HG02870 (cell line): ENCODE data around the gene AUP1.

ENCODE experiments used
- ATAC-seq: cut with Tn5 transposase; IDR thresholded peaks from one replicate; pipeline ENCODE4 v1.9.1; 2021; ENCODE audit warnings: mild to moderate bottlenecking, moderate library complexity; ENCODE audit not compliant: unreplicated experiment

AUP1 gene

DNA sequence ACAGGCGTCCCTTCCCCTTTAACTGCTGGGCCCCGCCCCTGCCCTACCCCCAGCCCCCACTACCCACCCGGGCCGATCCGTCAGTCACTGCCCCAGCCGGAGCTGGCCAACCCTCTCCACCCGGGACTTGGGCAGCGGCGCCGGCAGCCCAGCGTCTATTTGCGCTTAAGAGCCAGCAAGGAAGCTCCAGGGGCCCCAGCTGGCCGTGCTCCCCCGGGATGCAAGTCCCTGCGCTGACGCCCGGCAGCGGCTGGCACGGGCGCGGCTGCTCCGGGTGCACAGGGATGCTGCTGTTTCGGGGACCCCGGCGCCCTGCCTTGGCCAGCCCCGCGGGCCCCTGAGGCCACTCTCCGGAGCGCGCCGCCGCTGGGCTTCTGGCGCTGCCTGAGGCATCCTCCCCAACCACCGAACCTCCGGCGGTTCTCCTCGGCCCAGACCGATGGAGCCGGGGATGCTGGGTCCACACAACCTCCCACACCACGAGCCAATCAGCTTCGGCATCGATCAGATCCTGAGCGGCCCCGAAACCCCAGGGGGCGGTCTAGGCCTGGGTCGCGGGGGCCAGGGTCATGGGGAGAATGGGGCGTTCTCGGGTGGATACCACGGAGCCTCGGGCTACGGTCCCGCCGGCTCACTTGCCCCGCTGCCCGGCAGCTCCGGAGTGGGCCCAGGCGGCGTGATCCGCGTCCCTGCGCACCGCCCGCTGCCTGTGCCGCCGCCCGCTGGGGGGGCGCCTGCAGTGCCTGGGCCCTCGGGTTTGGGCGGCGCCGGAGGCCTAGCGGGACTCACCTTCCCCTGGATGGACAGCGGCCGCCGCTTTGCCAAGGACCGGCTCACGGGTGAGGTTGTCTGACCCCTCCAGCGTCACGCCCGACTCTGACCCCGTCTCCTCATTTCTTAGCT is 14.9 kb downstream of the AUP1 start, which contains the start of gene TLX2:
Gene TLX2 (plus strand): TSS at position 83 of the 903 bp plus-strand sequence. CDS start 357 bp downstream, at position 440.
- ATAC-seq = no peak

DNA sequence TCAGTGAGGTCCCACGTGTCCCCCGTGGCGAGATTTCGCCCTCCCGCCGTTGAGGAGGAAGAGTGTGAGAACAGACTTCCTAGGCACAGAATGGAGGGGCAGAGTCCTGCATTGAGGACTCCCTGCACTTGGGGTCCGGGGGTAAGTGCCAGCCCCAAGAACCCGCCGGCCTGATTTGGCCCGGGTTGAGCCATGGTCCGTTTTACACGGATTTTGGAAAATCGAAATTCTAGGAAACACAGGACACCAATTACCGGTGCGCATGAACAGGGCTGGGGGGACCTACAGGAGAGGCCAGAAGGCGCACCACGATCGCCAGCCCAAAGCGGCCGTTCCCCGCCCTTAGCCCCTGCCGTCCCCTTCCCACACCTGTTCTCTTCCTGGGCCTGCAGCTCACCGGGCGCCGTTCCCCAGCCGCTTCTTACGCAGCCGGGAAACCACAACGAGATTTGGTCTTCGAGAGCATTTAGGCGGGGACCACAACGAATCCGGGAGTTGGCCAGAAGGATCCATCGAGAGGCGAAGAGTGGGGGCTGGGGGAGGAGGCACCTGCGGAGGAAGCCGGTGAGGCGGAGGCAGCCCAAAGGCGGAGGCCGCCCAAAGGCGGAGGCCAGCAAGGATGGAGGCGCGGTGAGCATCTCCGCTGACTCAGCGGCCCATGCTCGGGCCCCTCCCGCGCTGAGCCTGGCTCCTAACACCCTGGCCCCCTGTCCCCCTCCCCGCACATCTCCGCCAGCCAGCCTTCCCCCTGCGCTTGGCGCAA is 15.7 kb downstream of the AUP1 start:
- ATAC-seq = no peak

DNA sequence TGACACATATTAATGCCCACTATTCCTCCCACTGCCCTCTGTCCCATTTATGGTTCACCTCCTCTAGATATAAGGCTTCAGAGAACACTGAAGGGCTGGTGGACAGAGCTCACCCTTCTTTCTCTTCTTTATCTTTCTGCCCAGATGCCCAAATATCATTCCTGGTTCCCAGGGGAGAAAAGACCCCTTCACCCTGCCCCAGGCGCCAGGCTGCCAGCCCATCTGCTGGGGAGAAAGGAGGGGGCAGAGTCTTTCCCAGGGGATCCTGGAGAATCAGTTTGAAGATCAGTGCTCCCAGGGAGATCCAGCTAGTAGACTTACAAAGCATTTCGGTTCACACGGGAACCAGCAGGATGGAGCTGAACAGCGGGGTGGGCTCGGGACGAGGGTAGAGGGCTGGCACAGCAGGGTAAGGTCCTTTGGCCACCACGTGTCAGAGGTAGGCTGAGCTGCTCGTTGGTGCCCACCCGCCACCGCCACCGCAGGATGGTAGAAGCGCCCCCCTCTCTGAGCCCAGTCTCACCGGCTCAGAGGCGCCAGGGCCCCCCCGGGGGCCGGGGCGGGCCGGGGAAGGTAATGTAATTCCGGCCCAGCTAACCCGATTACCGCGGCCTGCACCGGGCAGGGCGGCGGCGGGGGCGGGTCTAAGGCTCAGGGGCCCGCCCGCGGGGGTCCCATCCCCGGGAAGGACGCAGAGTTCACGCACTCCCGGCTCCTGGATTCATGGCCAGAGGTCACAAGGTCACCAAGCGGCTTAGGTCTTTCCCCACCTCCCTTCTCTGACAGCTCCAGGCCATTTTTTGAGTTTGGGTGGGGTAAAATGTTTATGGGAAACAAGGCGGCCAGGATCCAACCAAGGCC is 16.5 kb downstream of the AUP1 start:
- ATAC-seq = no peak

DNA sequence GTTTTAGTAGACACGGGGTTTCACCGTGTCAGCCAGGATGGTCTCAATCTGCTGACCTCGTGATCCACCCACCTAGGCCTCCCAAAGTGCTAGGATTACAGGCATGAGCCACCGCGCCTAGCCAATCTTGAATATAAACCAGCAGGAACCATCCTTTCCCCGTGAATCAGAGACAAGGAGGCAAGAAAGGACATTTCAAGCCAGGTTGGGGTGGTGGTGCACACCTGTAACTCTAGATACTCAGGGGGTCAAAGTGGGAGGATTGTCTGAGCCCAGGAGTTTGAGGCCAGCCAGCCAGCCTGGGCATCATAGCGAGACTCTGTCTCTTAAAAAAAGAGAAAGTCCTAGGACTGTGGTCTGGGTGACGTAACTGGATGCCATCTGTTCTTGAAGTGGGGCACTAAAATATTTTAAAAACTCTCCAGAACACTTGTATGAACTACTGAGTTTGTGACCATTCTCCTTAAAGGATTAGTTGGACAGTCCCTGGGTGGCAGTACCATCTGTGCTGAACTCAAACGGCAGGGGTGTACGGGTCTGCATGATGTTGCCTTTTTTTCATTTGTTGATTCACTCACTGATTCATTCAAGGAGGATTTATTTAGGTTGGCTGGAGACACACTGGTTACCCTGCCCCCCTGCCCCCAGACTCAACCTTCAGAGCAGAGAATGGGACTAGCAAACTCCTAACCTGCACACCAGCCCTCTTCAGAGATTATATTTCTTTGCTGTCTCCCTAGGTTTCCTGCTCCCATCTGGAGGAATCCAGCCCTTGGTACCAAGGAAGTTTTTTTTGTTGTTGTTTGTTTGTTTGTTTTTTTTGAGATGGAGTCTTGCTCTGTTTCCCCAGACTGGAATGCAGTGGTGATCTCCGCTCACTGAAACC is 18.2 kb downstream of the AUP1 start:
- no peak for ATAC-seq

DNA sequence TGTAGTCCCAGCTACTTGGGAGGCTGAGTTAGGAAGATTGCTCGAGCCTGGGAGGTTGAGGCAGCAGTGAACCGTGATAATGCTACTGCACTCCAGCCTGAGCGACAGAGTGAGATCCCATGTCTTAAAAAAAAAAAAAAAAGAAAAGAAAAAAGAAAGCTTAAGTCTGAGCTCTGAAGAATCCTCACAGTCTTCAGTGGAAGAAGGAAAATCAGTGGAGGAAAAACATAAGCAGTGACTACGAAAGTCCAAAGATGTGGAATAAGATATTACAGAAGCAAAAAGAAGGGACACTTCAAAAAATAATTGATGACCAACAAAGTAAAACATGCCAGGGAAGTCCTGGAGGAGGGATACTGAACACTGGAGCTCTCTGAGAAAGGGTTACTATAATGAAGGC is 19.2 kb downstream of the AUP1 start:
- no peak for ATAC-seq

DNA sequence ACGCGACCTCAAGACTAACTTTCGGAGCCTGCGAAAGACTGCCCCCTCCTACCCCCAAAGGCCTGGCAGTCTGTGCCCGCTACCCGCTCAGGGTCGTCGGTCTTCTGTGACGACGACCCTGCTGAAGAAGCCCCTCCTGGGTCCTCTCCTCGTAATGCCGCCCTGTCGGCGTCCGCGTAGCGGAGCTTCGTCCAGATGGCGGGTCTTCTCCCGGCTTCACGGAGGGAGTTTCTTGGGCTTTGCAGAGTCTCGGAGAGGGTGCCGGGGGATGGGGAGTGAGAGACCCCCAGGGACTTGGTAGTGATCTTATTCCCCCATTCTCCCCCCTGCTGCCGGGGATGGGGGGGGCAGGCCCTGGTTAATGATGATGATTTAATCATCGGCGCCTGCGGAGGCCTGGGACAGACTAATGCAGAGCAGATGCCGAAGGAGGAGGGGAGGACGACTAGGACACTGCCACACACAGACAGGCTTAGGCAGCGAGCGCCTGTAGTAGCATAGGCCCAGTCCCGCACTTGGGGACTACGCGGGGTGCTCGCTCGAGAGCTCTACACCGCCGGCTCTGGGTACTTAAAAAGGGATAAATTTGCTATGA is 21.5 kb downstream of the AUP1 start:
- peak; percentile 3 for ATAC-seq

DNA sequence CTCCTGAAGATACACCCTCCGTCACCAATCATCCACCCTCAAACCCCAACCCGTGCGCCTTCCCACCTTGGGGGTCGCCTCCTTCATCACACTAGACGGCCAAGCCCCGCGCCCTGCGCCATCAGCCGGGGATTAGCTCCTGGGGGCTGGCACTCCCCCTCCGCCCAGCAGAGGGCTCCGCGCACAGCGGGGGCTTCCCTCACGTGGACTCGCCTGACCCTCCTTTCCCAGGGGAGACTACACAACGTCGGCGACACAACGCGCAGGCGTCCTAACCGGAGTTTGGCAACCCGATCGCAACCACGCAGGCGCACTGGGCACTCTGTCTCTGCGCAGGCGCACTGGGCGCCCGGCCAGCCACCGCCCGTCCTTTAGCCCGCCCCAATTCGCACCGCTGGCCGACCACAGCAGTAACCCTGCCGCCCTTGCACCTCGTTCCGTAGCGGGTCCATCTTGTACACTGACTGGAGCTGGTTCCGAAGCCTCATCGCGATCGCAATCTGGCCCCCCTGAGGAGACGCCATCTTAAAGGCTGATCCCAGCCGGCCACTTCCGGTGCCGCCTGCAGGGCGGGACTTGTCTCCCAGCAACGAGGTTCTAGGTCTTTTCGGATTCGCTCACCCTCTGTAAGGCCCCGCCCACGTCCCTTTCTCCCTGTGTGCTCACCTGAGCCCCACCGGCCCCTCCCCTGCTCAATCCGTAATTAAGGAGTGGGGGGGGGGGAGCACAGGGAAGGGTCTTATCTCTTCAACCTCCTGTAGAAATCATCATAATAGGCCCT is 22.2 kb downstream of the AUP1 start, which contains the start of gene PCGF1:
Gene PCGF1 (minus strand): TSS at position 551 of the 781 bp plus-strand sequence. CDS start 27 bp downstream, at position 524.
- peak; percentile 90 for ATAC-seq

DNA sequence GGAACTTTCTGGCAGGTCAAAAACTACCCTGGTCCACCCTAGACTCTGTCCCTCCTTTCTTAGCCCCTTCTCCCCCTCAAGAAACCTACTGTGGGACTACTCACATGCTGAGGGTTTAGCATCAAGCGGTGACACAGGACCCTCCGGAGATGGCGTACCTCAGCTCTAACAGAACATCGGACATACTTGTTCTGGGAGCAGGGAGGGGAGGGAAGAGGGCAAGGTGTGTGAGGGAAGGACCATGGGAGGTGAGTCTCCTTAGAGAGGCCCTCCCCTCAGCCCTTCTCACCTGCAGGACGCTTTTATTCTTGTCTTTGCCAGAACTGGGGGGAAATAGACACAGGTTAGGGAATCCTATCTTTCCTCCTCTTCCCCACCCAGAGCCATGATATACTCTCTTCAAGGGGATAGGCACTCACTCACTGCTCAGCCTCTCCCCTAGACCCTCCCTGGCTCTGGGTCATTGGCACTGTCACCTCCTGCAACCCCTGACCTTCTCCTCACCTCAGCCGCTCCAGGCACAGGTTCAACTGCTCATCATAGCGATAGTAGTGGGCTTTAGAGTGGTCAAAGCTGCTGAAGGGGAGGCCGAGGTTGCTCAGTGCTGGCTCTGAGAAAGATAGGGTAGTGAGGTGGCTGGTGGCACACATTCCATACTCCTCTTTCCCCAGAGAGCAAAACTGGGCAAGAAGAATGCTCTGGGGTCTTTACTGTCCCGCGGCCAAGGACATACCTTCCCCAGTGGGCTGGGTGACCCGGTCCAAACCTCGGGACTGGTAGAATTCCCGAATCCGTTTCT is 23.9 kb downstream of the AUP1 start:
- ATAC-seq = no peak

DNA sequence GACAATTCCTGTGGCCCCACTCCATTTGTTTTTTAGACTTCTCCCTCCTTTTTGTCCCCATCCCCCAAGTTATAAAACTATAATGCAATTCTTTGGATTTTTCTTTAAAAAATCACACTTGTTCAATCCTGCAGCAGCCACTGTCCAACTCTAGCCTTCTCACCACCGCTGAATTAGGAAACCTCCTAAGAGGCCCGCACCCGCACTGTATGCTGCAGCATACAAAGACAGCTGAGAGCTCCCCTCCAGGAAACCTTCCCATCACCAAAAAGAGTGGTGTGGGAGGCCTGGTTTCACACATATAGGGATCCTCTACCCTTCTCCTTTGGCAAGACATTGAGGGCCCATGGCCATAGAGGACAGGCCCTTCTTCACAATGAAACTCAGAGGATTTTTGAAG is 24.9 kb downstream of the AUP1 start:
- no peak for ATAC-seq

DNA sequence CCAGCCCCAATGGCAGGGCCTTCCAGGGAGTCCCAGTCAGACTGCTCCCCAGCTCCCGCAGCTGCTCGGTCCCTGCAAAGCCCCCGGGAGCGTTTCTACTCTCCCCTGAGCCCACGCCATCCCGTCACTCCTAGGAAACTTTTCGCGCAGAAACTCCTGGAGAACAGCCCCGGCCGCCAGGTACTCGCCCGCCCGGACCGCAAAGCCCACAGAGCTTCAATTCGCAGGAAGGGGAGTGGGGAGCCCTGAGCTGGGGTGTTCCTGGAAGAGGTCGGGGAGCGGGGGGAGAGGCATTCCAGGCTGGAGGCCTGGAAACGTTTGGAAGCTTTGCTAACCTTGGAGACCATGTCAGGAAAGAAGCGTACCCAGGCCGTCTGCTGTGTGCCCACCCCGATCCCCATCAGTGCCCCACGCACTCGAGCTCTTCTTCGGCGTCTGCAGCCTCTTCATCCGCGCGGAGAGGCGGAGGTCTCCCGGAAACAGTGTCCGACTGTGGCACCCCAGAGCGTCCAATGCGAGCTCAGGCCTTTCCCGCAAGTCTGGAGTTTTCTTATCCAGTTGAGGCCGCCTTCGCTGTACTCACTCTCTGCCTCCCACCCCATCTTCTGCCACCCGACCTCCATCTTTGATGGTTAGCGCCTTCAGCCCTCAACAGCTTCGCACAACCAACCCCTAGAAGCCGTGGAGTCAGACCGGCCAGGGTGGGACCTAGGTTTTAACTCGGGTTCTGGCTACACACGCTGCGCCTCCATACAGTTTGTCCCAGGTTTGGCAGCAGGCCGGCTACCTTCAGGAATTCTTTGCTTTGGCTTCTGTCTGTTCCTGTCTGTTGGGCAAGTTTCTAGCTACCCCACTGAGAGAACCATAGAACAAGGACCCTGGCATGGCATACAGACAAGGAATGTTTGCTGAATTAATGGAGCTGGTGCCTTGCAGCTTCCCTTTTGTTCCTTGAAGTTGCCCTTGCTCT is 25.7 kb downstream of the AUP1 start:
- no peak for ATAC-seq

DNA sequence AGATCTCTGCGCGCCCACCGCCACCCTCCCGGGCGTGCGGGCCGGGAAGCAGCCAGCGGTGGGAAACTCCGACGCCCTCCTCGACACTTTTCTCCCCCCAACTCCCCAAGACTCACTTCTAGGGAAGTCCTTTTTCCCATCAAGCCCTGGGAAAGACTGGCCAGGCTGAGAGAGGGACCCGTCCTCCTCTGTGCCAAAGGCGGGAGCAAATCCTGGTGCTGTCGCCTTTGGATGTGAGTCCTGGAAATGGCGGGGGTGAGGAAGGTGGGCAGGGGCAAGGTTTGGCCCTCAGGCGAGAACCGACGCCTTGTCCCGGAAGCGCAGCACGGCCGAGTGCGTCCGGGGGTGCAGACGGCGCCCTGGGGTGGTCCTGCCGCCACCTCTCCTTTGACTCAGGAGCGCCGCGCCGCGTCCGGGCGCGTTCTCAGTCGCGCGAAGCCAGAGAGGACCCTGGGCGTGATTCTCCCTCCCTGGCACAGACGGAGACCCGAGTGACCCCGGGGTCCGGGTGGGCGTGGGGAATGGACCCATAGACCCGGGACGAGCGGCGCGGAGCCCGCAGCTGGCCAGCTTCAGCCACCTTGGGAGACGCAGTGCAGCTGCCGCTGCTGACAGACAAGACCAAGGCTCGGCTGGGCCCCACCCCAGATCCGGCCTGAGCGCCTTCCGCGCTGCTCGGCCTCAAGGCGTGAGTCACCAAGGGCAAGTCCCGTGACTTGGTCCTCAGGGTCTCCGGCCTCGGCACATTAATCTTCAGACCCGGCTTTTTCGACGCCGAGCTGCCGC is 26.6 kb downstream of the AUP1 start:
- peak; percentile 28 for ATAC-seq

DNA sequence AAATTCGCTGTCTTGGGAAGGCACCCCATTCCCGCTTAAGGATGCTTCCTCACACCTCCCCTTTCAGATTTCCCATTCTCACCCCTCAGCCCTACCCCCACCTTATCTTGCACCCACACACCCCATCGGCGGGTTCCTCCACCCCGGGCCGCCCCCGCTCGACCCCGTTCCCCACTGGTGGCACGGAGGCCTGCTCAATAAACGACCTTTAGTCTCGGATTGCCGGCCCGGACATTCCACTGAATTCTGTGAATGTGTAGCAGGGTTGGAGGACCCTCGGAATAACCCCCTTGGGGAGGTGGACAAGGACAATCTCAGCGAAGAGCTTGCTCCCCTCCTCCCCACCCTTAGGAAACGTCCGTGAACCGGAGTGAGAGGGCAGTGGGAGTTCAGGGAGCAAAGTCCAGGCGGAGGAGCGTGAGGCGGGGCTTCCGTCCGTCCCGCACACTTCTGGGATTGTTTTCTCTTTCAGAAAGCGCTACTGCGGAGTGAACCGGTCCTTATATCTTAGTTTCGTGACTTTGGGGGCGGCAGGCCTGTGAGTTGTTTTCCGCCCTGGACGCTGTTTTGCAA is 27.3 kb downstream of the AUP1 start:
- ATAC-seq = no peak

DNA sequence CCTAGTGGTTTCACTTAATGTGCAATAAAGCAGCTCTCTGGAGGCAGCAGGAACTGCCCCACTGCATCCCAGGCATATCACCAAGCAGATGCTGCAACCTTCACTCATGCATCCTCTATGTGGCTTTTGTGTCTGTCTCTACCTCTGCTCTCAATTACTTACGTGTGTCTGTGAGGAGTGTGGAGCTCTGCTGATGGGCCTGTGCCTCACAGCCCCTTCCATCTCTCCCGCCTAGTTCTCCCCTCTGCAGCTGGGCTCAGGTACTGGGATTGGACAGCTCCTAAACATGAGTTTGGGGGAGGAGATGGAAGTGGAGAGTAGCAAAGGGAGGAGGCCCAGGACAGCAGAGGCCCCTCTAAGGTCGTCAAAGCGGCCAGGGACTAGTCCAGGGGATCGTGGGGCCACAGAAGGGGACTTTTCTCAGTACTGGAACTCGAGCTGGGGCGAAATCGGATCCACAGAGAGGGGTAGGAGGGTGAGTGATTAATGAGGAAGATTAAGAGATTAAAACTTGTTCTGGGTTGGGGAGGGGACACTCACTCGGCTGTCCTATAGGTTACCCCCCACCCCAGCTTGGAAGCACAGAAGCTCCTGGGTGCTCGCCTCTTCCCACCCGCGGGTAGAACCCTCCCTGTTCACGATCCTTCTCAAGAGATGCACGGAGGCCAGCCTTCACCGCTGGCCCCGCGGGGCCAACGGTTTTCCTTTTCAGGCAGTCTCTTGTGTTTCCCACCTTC is 28.0 kb downstream of the AUP1 start:
- no peak for ATAC-seq

DNA sequence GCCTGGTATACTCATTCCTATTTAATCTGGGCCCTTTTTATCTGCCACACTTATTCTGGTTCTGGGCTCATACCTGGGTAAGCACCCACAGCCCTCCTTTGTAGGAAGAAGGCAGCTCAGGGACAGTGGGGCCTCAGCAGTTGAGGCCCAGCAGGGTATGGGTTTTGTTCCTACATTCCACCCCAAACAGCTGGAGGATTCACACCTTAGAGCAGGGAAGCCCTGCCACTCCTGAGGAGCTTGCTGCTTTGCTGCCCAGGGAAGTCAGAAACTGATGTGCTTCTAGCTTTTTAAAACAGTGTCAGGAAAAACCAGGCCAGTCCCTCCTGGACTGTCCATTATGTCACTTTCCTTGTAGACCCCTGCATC is 28.9 kb downstream of the AUP1 start:
- ATAC-seq = no peak

DNA sequence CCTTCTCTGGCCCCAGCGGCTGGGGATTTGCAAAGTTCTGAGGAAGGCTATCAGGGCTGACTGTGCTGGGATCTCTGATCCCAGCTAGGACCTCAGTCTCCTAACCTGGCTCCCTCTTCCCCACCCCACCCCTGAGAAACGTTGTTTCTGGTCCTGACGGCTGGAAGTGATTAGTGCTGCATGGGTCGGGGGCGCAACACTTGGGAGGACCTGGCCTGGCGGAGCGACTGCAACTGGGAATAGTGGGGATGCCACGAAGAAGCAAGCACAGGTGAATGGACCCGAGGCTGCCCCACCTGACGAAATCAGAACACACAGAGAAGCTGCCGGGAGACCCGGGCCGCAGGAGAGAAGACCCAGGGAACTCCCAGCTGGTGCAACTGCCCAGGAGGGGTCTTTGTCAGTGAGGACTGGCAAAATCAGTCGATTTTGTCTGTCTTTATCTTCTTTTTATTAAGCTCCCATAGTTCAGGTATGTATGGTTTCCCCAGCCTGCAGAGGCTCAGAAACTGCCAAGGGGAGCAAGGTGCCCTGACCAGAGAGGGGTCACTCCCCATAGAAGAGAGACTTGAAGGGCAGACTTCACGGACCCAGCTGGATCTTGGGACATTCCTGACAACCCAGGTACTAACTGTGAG is 29.4 kb downstream of the AUP1 start:
- no peak for ATAC-seq
